Activated CD4-positive, alpha-beta T cell treated with anti-CD3 and anti-CD28 coated beads, Interleukin-2, amount 50 U/mL, for 16 hours (primary cell): ENCODE measurements around the gene ABCA12.
"Not testable (repeated sequence)": the region's sequence is repeated elsewhere in the genome, so short reads cannot be mapped to it uniquely, and the experiment has no call there.

Experiments used
- DNase-seq: peaks from one replicate; pipeline ENCODE4 v3.0.0-alpha.2; 2020

Gene ABCA12

GRCh38 chr2:215138479-215138878, at the start of gene ABCA12:
TSS of gene ABCA12 (minus strand) at chr2:215138626. CDS start at chr2:215138208, 418 bp downstream.
- DNase-seq = no peak

- no peak for DNase-seq
These were observed 49.7 kb upstream of the ABCA12 start for GRCh38 chr2:215188078-215188477.

GRCh38 chr2:215186021-215186420, 47.6 kb upstream of the ABCA12 start:
- DNase-seq = no peak

- DNase-seq = no peak
These were observed 39.7 kb upstream of the ABCA12 start for GRCh38 chr2:215178121-215178520.

GRCh38 chr2:215171796-215172195, 33.4 kb upstream of the ABCA12 start:
- no peak for DNase-seq

GRCh38 chr2:215171151-215171550, 32.7 kb upstream of the ABCA12 start:
- DNase-seq = peak; percentile 18

- not testable (repeated sequence) for DNase-seq
These were observed 28.1 kb upstream of the ABCA12 start for GRCh38 chr2:215166505-215166904.

- not testable (repeated sequence) for DNase-seq
These were observed 24.9 kb upstream of the ABCA12 start for GRCh38 chr2:215163319-215163718.

- DNase-seq = no peak
These were observed 22.9 kb upstream of the ABCA12 start for GRCh38 chr2:215161301-215161829.

GRCh38 chr2:215160081-215160480, 21.7 kb upstream of the ABCA12 start:
- no peak for DNase-seq

GRCh38 chr2:215156453-215156852, 18.0 kb upstream of the ABCA12 start:
- no peak for DNase-seq

GRCh38 chr2:215149894-215150293, 11.5 kb upstream of the ABCA12 start:
- DNase-seq = no peak

GRCh38 chr2:215149486-215149885, 11.1 kb upstream of the ABCA12 start:
- DNase-seq = no peak

- no peak for DNase-seq
These were observed 10.6 kb upstream of the ABCA12 start for GRCh38 chr2:215149060-215149459.

- DNase-seq = no peak
These were observed 7.2 kb upstream of the ABCA12 start for GRCh38 chr2:215145611-215146010.

GRCh38 chr2:215144106-215144875, 5.9 kb upstream of the ABCA12 start:
- DNase-seq = no peak

GRCh38 chr2:215143458-215143857, 5.0 kb upstream of the ABCA12 start:
- no peak for DNase-seq

- DNase-seq = no peak
These were observed 3.3 kb upstream of the ABCA12 start for GRCh38 chr2:215141706-215142105.

- DNase-seq = no peak
These were observed 1.8 kb upstream of the ABCA12 start for GRCh38 chr2:215140166-215140707.

GRCh38 chr2:215137741-215138340, 585 bp downstream of the ABCA12 start:
- no peak for DNase-seq

GRCh38 chr2:215137329-215137686, 1.1 kb downstream of the ABCA12 start:
- no peak for DNase-seq

- DNase-seq = peak; percentile 10
These were observed 1.6 kb downstream of the ABCA12 start for GRCh38 chr2:215136669-215137328.

GRCh38 chr2:215120401-215120800, 18.0 kb downstream of the ABCA12 start:
- no peak for DNase-seq

- no peak for DNase-seq
These were observed 18.6 kb downstream of the ABCA12 start for GRCh38 chr2:215119847-215120246.
